ENCODE data around the gene TBC1D24.

Gene TBC1D24

GRCh38 chr16:2471653-2472487 lies 3.1 kb upstream of the TBC1D24 start:
- no peak for DNase-seq (ENCODE audit: low spot score)
- TF ChIP-seq CTCF (IDR thresholded peaks at IDR 0.05; ENCODE audit: borderline replicate concordance, control extremely low read depth, extremely low read depth, insufficient read depth, missing control alignments): no peak
- in situ Hi-C loops (cut with MboI; ENCODE audit: low sequenced_read_pairs, unreplicated experiment): no loop called here

DNA sequence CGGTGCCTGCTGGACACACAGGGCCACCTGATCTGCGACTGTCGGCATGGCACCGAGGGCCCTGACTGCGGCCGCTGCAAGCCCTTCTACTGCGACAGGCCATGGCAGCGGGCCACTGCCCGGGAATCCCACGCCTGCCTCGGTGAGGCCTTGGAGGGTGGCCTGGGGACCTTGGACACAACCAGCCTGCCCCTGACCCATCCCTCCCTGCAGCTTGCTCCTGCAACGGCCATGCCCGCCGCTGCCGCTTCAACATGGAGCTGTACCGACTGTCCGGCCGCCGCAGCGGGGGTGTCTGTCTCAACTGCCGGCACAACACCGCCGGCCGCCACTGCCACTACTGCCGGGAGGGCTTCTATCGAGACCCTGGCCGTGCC lies 2.5 kb upstream of the TBC1D24 start:
- DNase-seq (ENCODE audit: low spot score): no peak
- TF ChIP-seq CTCF (IDR thresholded peaks at IDR 0.05; ENCODE audit: borderline replicate concordance, control extremely low read depth, extremely low read depth, insufficient read depth, missing control alignments): no peak
- in situ Hi-C loops (cut with MboI; ENCODE audit: low sequenced_read_pairs, unreplicated experiment): no loop called here

GRCh38 chr16:2472885-2473445 lies 2.0 kb upstream of the TBC1D24 start:
- in situ Hi-C loops (cut with MboI; ENCODE audit: low sequenced_read_pairs, unreplicated experiment): no loop called here
- TF ChIP-seq CTCF (IDR thresholded peaks at IDR 0.05; ENCODE audit: borderline replicate concordance, control extremely low read depth, extremely low read depth, insufficient read depth, missing control alignments): no peak
- DNase-seq (ENCODE audit: low spot score): no peak

- in situ Hi-C loops (cut with MboI; ENCODE audit: low sequenced_read_pairs, unreplicated experiment): no loop called here
- DNase-seq (ENCODE audit: low spot score): no peak
- TF ChIP-seq CTCF (IDR thresholded peaks at IDR 0.05; ENCODE audit: borderline replicate concordance, control extremely low read depth, extremely low read depth, insufficient read depth, missing control alignments): no peak
These were observed 1.4 kb upstream of the TBC1D24 start for GRCh38 chr16:2473446-2473926.

DNA sequence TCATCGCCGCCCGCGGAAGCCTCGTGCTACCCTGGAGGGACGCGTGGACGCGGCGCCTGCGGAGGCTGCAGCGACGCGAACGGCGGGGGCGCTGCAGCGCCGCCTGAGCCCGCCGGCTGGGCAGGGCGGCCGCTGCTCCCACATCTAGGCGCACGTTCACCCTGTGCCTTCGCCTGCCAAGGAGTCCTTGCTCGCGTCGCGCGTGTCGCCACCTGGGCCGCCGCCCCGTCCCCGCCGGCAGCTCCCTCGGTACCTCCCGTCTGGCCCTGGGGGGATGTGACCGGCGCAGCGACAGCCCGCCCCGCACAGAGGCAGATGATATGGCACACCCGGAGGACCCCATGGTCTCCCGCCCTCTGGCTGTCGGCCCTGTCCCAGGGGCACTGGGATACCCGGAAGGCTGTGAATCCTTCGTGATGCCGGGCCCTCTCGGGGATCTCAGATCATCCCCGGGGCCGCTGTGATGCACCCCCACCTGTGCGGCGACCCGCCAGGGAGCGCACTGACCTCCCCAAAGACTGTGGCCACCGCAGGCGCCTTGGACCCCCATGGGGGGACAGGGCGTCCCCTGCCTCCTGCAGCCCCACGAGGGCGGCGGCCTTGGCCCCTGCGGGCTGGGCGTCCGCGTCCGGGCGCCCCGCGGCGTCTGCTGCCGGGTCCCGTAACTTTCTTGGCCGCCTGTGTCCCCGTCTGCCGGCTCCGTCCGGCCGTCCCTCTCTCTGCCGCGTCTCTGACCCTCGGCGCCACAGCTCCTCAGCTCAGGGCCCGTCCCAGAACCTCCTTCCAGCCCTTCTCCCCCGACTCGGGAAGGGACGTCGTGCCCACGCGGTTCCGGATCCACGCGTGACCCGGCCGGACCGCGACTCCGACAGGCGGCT lies 689 bp upstream of the TBC1D24 start:
- peak; percentile 81 for TF ChIP-seq CTCF (IDR thresholded peaks at IDR 0.05; ENCODE audit: borderline replicate concordance, control extremely low read depth, extremely low read depth, insufficient read depth, missing control alignments)
- in situ Hi-C loops (cut with MboI; ENCODE audit: low sequenced_read_pairs, unreplicated experiment): no loop called here
- DNase-seq (ENCODE audit: low spot score): peak; percentile 80

All from GM13976 (cell line).